ENCODE results near the gene BRD1. TPM values are rescaled to one million over a fixed set of nuclear protein-coding genes. Genes with fewer than 3 reads are reported as not detected.

BRD1 gene
- total RNA-seq, 4 donors from 2014 or later, result 32.2 to 51.8 (median 41.6) TPM

DNA sequence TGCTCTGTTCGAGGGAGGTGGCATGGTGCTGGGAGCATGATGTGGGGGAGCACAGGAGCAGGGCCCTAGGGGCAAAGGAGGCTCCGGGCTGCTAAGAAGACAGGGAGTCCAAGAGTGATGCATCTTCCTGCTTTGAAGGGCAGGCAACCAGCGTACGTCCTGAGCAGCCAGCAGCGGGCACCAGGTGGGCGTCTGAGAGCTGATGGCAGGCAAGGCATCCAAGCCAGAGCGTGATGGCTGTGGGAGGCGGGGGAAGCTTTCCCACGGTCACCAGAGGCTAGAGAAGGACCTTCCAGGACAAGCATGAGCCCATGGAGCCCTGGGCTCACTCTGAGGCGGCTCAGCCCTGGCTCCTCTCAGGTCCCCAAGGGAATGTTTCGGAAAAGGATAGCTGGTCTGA, 32.2 kb downstream of the BRD1 start:
- Histone ChIP-seq H3K36me3 (peaks cover 64 to 72% of the 10 kb centered on the region in 2 donors), H3K27me3 (no peaks in the 10 kb centered on the region), H3K27ac (no peak overlapping the region), H3K4me1 (peaks cover 5 to 16% of the 10 kb centered on the region in 2 donors), H3K4me3 (replicated peaks in 1 of 3) (no peak overlapping the region), H3K9me3 (no peaks in the 10 kb centered on the region)
- DNase-seq, result no peak
- 90 to 98% methylated on average over 7 to 11 of the region's 11 CpGs for WGBS, 2 donors
- TF ChIP-seq, protein P1, sequence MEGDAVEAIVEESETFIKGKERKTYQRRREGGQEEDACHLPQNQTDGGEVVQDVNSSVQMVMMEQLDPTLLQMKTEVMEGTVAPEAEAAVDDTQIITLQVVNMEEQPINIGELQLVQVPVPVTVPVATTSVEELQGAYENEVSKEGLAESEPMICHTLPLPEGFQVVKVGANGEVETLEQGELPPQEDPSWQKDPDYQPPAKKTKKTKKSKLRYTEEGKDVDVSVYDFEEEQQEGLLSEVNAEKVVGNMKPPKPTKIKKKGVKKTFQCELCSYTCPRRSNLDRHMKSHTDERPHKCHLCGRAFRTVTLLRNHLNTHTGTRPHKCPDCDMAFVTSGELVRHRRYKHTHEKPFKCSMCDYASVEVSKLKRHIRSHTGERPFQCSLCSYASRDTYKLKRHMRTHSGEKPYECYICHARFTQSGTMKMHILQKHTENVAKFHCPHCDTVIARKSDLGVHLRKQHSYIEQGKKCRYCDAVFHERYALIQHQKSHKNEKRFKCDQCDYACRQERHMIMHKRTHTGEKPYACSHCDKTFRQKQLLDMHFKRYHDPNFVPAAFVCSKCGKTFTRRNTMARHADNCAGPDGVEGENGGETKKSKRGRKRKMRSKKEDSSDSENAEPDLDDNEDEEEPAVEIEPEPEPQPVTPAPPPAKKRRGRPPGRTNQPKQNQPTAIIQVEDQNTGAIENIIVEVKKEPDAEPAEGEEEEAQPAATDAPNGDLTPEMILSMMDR (IDR thresholded peaks at IDR 0.05), result no peak
- TF ChIP-seq POLR2A (IDR thresholded peaks at IDR 0.05), result no peak
- intact Hi-C loops (cut with DNase I), result loop anchor here (10.0 kb wide), 1 partner anchor 49 kb away; no protein-coding TSS in a partner anchor

DNA sequence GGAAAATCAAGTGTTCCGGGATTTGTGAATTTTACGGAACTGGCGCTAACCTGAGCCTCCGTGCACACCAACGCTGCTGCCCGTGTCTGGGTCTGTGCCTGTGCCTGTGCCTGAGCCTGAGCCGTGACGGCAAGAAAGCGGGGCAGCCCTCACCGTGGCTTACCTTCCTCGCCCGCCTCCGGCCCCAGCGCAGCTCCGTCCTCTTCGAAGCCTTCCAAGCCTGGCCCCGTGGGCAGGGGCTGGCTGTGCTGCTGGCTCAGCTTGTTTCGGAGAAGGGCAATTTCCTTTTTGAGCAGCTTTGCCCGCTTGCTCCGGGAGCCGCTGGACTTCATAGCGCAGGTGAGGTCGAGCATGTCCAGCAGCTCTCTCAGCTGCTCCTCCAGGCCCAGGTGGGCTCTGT, 33.8 kb downstream of the BRD1 start:
- H3K9me3 ChIP-seq, result no peaks in the 10 kb centered on the region
- H3K36me3 ChIP-seq, result peaks cover 64 to 73% of the 10 kb centered on the region in 2 donors
- intact Hi-C loops (cut with DNase I), result loop anchor here (10.0 kb wide), 1 partner anchor 51 kb away; no protein-coding TSS in a partner anchor
- 88 to 93% methylated on average over 19 to 23 of the region's 23 CpGs for WGBS, 2 donors
- no peak overlapping the region for H3K27ac ChIP-seq
- TF ChIP-seq, protein P1 (IDR thresholded peaks at IDR 0.05), result no peak
- TF ChIP-seq POLR2A (IDR thresholded peaks at IDR 0.05), result no peak
- peaks cover 10 to 22% of the 10 kb centered on the region in 2 donors for H3K4me1 ChIP-seq
- no peaks in the 10 kb centered on the region for H3K27me3 ChIP-seq
- H3K4me3 ChIP-seq (replicated peaks in 1 of 3), result no peak overlapping the region
- no peak for DNase-seq

GRCh38 chr22:49793296-49793695, 34.4 kb downstream of the BRD1 start:
- WGBS, 2 donors, result 75 to 76% methylated on average over 10 of the region's 10 CpGs
- peaks cover 10 to 23% of the 10 kb centered on the region in 2 donors for H3K4me1 ChIP-seq
- TF ChIP-seq, protein P1 (IDR thresholded peaks at IDR 0.05), result no peak
- TF ChIP-seq POLR2A (IDR thresholded peaks at IDR 0.05), result no peak
- intact Hi-C loops (cut with DNase I), result loop anchor here (10.0 kb wide), 1 partner anchor 52 kb away; no protein-coding TSS in a partner anchor
- H3K36me3 ChIP-seq, result peaks cover 59 to 68% of the 10 kb centered on the region in 2 donors
- H3K27me3 ChIP-seq, result no peaks in the 10 kb centered on the region
- H3K9me3 ChIP-seq, result no peaks in the 10 kb centered on the region
- no peak overlapping the region for H3K27ac ChIP-seq
- DNase-seq, result no peak
- H3K4me3 ChIP-seq (replicated peaks in 1 of 3), result no peak overlapping the region

- no peak overlapping the region for H3K27ac ChIP-seq
- peaks cover 10 to 23% of the 10 kb centered on the region in 2 donors for H3K4me1 ChIP-seq
- TF ChIP-seq POLR2A (IDR thresholded peaks at IDR 0.05), result no peak
- TF ChIP-seq, protein P1 (IDR thresholded peaks at IDR 0.05), result no peak
- no peaks in the 10 kb centered on the region for H3K27me3 ChIP-seq
- no peaks in the 10 kb centered on the region for H3K9me3 ChIP-seq
- H3K36me3 ChIP-seq, result peaks cover 52 to 65% of the 10 kb centered on the region in 2 donors
- no peak overlapping the region for H3K4me3 ChIP-seq (replicated peaks in 1 of 3)
- 92 to 93% methylated on average over 10 of the region's 10 CpGs for WGBS, 2 donors
- no peak for DNase-seq
- intact Hi-C loops (cut with DNase I), result loop anchor here (10.0 kb wide), 1 partner anchor 53 kb away; no protein-coding TSS in a partner anchor
Measured at GRCh38 chr22:49792107-49792506, 35.6 kb downstream of the BRD1 start.

DNA sequence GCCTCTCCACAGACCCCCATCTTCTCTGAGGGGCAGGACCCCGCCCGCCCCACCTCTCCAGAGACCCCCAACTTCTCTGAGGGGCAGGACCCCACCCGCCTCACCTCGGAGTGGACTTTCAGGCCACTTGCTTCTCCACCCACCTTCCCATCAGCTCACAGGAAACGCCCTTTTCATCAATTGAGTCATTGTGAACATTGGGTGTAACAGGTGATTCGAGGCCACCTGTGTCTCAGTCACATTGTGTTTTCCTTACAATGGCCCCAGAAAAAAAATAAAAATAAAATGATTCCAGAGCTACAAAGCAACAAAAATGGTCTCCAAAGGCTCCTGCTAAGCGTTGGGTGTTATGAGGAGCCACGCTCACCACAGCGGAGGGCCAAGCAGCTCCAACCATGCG, 36.0 kb downstream of the BRD1 start:
- peaks cover 52 to 65% of the 10 kb centered on the region in 2 donors for H3K36me3 ChIP-seq
- intact Hi-C loops (cut with DNase I), result loop anchor here (10.0 kb wide), 1 partner anchor 53 kb away; no protein-coding TSS in a partner anchor
- TF ChIP-seq POLR2A (IDR thresholded peaks at IDR 0.05), result no peak
- TF ChIP-seq, protein P1 (IDR thresholded peaks at IDR 0.05), result no peak

More for the DNA sequence above, 36.0 kb downstream of the BRD1 start:
- Histone ChIP-seq H3K4me1 (peaks cover 10 to 23% of the 10 kb centered on the region in 2 donors), H3K9me3 (no peaks in the 10 kb centered on the region), H3K27ac (no peak overlapping the region), H3K4me3 (replicated peaks in 1 of 3) (no peak overlapping the region), H3K27me3 (no peaks in the 10 kb centered on the region)
- 91 to 94% methylated on average over 10 of the region's 10 CpGs for WGBS, 2 donors
- no peak for DNase-seq
